Measurements from ENCODE around the gene CDC5L.

Gene CDC5L

GRCh38 chr6:44485601-44486401 is 98.3 kb downstream of the CDC5L start:
- no peaks in the 10 kb centered on the region for H3K9me2 ChIP-seq (ENCODE audit: low read depth, low read length)
- H3K27ac ChIP-seq (ENCODE audit: low read depth, low read length, poor library complexity, severe bottlenecking), result no peak overlapping the region
- H3K9me3 ChIP-seq (ENCODE audit: low read length), result no peaks in the 10 kb centered on the region
- H2AFZ ChIP-seq (ENCODE audit: low read length), result no peak overlapping the region
- H3K36me3 ChIP-seq (ENCODE audit: insufficient read depth, low read length), result no peaks in the 10 kb centered on the region
- H3K4me2 ChIP-seq (ENCODE audit: low read length), result no peak overlapping the region
- no peaks in the 10 kb centered on the region for H3K79me2 ChIP-seq (ENCODE audit: insufficient read depth, low read length)
- H4K20me1 ChIP-seq (ENCODE audit: insufficient read depth, low read length), result no peaks in the 10 kb centered on the region
- H3K9ac ChIP-seq (ENCODE audit: low read length), result no peak overlapping the region
- H3K27me3 ChIP-seq (ENCODE audit: insufficient read depth, low read length), result no peaks in the 10 kb centered on the region
- no peaks in the 10 kb centered on the region for H3F3A ChIP-seq (ENCODE audit: insufficient read depth, low read length)
- no peak for TF ChIP-seq CTCF (IDR thresholded peaks at IDR 0.05; ENCODE audit: low read length)
- TF ChIP-seq EZH2 (IDR thresholded peaks at IDR 0.05; ENCODE audit: borderline replicate concordance, low read length), result no peak
- H3K4me3 ChIP-seq (ENCODE audit: low read depth, low read length, poor library complexity, severe bottlenecking), result no peak overlapping the region
- no peaks in the 10 kb centered on the region for H3K4me1 ChIP-seq (ENCODE audit: insufficient read depth, low read length, severe bottlenecking)

GRCh38 chr6:44487002-44487401 is 99.5 kb downstream of the CDC5L start:
- Histone ChIP-seq H3K79me2 (ENCODE audit: insufficient read depth, low read length) (no peaks in the 10 kb centered on the region), H3F3A (ENCODE audit: insufficient read depth, low read length) (no peaks in the 10 kb centered on the region), H4K20me1 (ENCODE audit: insufficient read depth, low read length) (no peaks in the 10 kb centered on the region), H3K27me3 (ENCODE audit: insufficient read depth, low read length) (no peaks in the 10 kb centered on the region), H3K4me3 (ENCODE audit: low read depth, low read length, poor library complexity, severe bottlenecking) (no peak overlapping the region), H3K9ac (ENCODE audit: low read length) (no peak overlapping the region), H2AFZ (ENCODE audit: low read length) (no peak overlapping the region), H3K4me1 (ENCODE audit: insufficient read depth, low read length, severe bottlenecking) (no peaks in the 10 kb centered on the region), H3K27ac (ENCODE audit: low read depth, low read length, poor library complexity, severe bottlenecking) (no peak overlapping the region), H3K36me3 (ENCODE audit: insufficient read depth, low read length) (no peaks in the 10 kb centered on the region), H3K4me2 (ENCODE audit: low read length) (no peak overlapping the region), H3K9me3 (ENCODE audit: low read length) (no peaks in the 10 kb centered on the region), H3K9me2 (ENCODE audit: low read depth, low read length) (no peaks in the 10 kb centered on the region)
- TF ChIP-seq CTCF (IDR thresholded peaks at IDR 0.05; ENCODE audit: low read length), result no peak
- no peak for TF ChIP-seq EZH2 (IDR thresholded peaks at IDR 0.05; ENCODE audit: borderline replicate concordance, low read length)

GRCh38 chr6:44487586-44487985 is 100.1 kb downstream of the CDC5L start:
- Histone ChIP-seq H3K36me3 (ENCODE audit: insufficient read depth, low read length) (no peaks in the 10 kb centered on the region), H3K4me1 (ENCODE audit: insufficient read depth, low read length, severe bottlenecking) (no peaks in the 10 kb centered on the region), H3K9ac (ENCODE audit: low read length) (no peak overlapping the region), H2AFZ (ENCODE audit: low read length) (no peak overlapping the region), H3K9me3 (ENCODE audit: low read length) (no peaks in the 10 kb centered on the region), H3K4me2 (ENCODE audit: low read length) (no peak overlapping the region), H4K20me1 (ENCODE audit: insufficient read depth, low read length) (no peaks in the 10 kb centered on the region), H3K9me2 (ENCODE audit: low read depth, low read length) (no peaks in the 10 kb centered on the region), H3K79me2 (ENCODE audit: insufficient read depth, low read length) (no peaks in the 10 kb centered on the region), H3K27me3 (ENCODE audit: insufficient read depth, low read length) (no peaks in the 10 kb centered on the region), H3F3A (ENCODE audit: insufficient read depth, low read length) (no peaks in the 10 kb centered on the region), H3K27ac (ENCODE audit: low read depth, low read length, poor library complexity, severe bottlenecking) (no peak overlapping the region), H3K4me3 (ENCODE audit: low read depth, low read length, poor library complexity, severe bottlenecking) (no peak overlapping the region)
- TF ChIP-seq CTCF (IDR thresholded peaks at IDR 0.05; ENCODE audit: low read length) (no peak), EZH2 (IDR thresholded peaks at IDR 0.05; ENCODE audit: borderline replicate concordance, low read length) (no peak)

All from OCI-LY1 (cell line).